Ovary (tissue), 3 donors: ENCODE measurements around the gene BIN1.

Experiments
- CTCF ChIP-seq, 3 donors: fragments of 450-650 bp in 2 of 3; fragments of 200-600 bp in 1 of 3; IDR thresholded peaks; one replicate each; pipeline versions ENCODE4 v1.5.1 to v1.8.0; 2016 to 2022; ENCODE audit warnings: antibody characterized with exemption in 3 of 3, mild to moderate bottlenecking in 1 of 3
- EP300 ChIP-seq: sonication (generic); formaldehyde crosslinking; IDR thresholded peaks from one replicate; pipeline ENCODE4 v1.6.1; 2017; ENCODE audit warnings: antibody characterized with exemption
- donor health status: DM: no; HTN: no; CAD: no.

GRCh38 chr2:127092901-127093516 lies 13.9 kb downstream of the BIN1 start:
- TF ChIP-seq CTCF (IDR thresholded peaks at IDR 0.05) (no peak), EP300 (no peak)
